Smooth muscle cell (in vitro differentiated cells): Measurements from ENCODE around the gene IARS1. TPM values are rescaled to one million over a fixed set of nuclear protein-coding genes. Genes with fewer than 3 reads are reported as not detected.
A peak's percentile ranks its signal among the peaks of the same experiment; 100 is the strongest.

Experiments used
- DNase-seq: peaks from one replicate; lab custom pipeline; 2025; ENCODE audit not compliant: unreplicated experiment; lab: John Stamatoyannopoulos, UW
- H2AFZ ChIP-seq: fragments of 200-600 bp; sonication (generic); 2 replicates; pipeline ENCODE4 v1.6.0; 2016; ENCODE audit warnings: antibody characterized with exemption, low read depth, mild to moderate bottlenecking
- H3F3A ChIP-seq: fragments of 200-600 bp; sonication (generic); 2 replicates; pipeline ENCODE4 v1.6.0; 2017; ENCODE audit warnings: antibody characterized with exemption, low read depth
- H3K27ac ChIP-seq: fragments of 200-600 bp; sonication (generic); 2 replicates; pipeline ENCODE4 v1.5.1; 2016; ENCODE audit warnings: low read depth, mild to moderate bottlenecking
- H3K27me3 ChIP-seq: fragments of 200-600 bp; sonication (generic); 2 replicates; pipeline ENCODE4 v1.6.1; 2016; ENCODE audit warnings: low read depth, mild to moderate bottlenecking
- H3K36me3 ChIP-seq: fragments of 200-600 bp; sonication (generic); 2 replicates; pipeline ENCODE4 v1.5.1; 2016; ENCODE audit warnings: low read depth
- H3K4me1 ChIP-seq: fragments of 200-600 bp; sonication (generic); 2 replicates; pipeline ENCODE4 v1.5.1; 2016; ENCODE audit warnings: low read depth
- H3K4me2 ChIP-seq: fragments of 200-600 bp; sonication (generic); 2 replicates; pipeline ENCODE4 v1.6.0; 2016; ENCODE audit warnings: mild to moderate bottlenecking
- H3K4me3 ChIP-seq: fragments of 200-600 bp; sonication (generic); 2 replicates; pipeline ENCODE4 v1.5.1; 2016; ENCODE audit warnings: mild to moderate bottlenecking
- H3K79me2 ChIP-seq: fragments of 200-600 bp; sonication (generic); 2 replicates; pipeline ENCODE4 v1.6.0; 2016; ENCODE audit warnings: low read depth, mild to moderate bottlenecking
- H3K9ac ChIP-seq: fragments of 200-600 bp; sonication (generic); 2 replicates; pipeline ENCODE4 v1.6.0; 2016; ENCODE audit warnings: low read depth
- H3K9me3 ChIP-seq: fragments of 200-600 bp; sonication (generic); replicated peaks from 2 replicates; pipeline ENCODE4 v1.5.1; 2016; ENCODE audit warnings: low read depth
- H4K20me1 ChIP-seq: fragments of 200-600 bp; sonication (generic); 2 replicates; pipeline ENCODE4 v1.6.0; 2016; ENCODE audit warnings: low read depth
- CTCF ChIP-seq: fragments of 200-600 bp; sonication (generic); IDR thresholded peaks from 2 replicates; pipeline ENCODE4 v1.5.1; 2017; ENCODE audit warnings: borderline replicate concordance, mild to moderate bottlenecking, antibody characterized with exemption; ENCODE audit not compliant: insufficient read depth, poor library complexity, severe bottlenecking
- WGBS: methylation state at CpG from one replicate; pipeline ENCODE4 v1.1.7; 2016; ENCODE audit warnings: low lambda C conversion rate; 5-methylcytosine and 5-hydroxymethylcytosine counted together
- polyA plus RNA-seq: library from polyadenylated mRNA; unstranded; fragments of >200 nt; fragmentation: Nextera tagmentation; extraction: Ambion mirVana; gene quantifications from 2 replicates; pipeline ENCODE4 v1.2.1, GENCODE V29; 2016
- total RNA-seq: library from RNA; depleted of rRNA; stranded (reverse); fragments of >200 nt; gene quantifications from 2 replicates; pipeline ENCODE4 v1.2.3, GENCODE V29; 2014

The IARS1 gene
- total RNA-seq (150 and 208 TPM in 2 replicates), polyA plus RNA-seq (85.0 and 93.0 TPM in 2 replicates)

DNA sequence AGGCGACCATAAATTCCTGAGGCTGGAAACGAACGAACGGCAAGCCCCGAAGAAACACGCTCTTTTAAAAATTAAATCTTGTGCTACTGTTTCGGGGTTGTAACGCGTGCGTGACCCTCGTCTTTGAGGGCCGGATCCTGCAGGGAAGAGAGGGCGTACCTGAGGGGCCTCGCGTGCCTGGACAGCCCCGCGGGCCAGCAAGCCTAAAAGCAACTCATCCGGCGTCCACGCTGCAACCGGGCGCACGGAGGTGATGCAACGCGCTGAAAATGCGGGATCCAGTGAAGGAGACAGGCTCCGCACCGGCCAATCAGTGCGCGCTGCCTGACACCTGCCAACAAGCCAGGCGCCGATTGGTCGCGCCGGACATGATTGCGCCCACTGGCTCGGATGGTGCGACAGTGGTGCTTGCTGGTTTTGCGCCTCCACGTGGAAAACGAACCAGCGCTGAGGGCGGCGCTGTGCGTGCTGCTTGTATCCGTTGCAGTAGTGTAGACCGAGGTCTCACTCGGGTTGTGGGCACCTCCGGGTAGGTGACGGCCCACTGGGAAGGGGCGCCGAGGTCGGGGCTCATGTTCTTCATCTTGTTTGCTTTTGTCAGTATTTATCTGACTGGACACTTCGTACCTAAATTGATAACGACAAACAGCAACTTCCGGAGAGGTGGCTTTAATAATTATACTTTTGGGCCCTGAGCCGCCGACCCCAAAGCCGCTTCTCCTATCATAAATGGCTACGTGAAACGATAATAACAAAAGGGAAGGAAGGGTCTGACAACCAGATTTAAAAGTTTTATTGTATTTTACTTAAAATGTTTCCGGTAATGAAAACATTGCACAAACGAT lies at the start of gene IARS1:
TSS of gene IARS1 (minus strand) at position 246 of the 845 bp plus-strand sequence. CDS start 4,278 bp downstream, outside the sequence.
- peak; percentile 20 for TF ChIP-seq CTCF
- Histone ChIP-seq H3K27ac (peak within 1 kb of the TSS; percentile 92), H3F3A (peaks cover 28% of the 10 kb centered on the region), H4K20me1 (peaks cover 25% of the 10 kb centered on the region), H3K79me2 (peaks cover 48% of the 10 kb centered on the region), H3K27me3 (no peaks in the 10 kb centered on the region), H3K36me3 (peaks cover 14% of the 10 kb centered on the region), H3K9ac (peak within 1 kb of the TSS; percentile 95), H3K4me1 (peaks cover 17% of the 10 kb centered on the region), H3K9me3 (no peaks in the 10 kb centered on the region), H2AFZ (peak within 1 kb of the TSS; percentile 88), H3K4me3 (peak within 1 kb of the TSS; percentile 91), H3K4me2 (peak within 1 kb of the TSS; percentile 100)
- 2% methylated on average over 63 of the region's 63 CpGs for WGBS
- peak; percentile 89 for DNase-seq

GRCh38 chr9:92342825-92343488 lies 49.5 kb upstream of the IARS1 start:
- Histone ChIP-seq H3K9me3 (peaks cover 3% of the 10 kb centered on the region), H3F3A (no peaks in the 10 kb centered on the region), H2AFZ (no peak overlapping the region), H4K20me1 (no peaks in the 10 kb centered on the region), H3K36me3 (peaks cover 9% of the 10 kb centered on the region), H3K79me2 (no peaks in the 10 kb centered on the region), H3K27me3 (no peaks in the 10 kb centered on the region), H3K27ac (no peak overlapping the region), H3K4me1 (no peaks in the 10 kb centered on the region), H3K9ac (no peak overlapping the region), H3K4me2 (no peak overlapping the region), H3K4me3 (no peak overlapping the region)
- WGBS, result 89% methylated on average over 1 of the region's 1 CpG
- TF ChIP-seq CTCF, result peak; percentile 14
- no peak for DNase-seq

- no peak overlapping the region for H3K9ac ChIP-seq
Observed at GRCh38 chr9:92341578-92341977, 48.1 kb upstream of the IARS1 start.

More at GRCh38 chr9:92341578-92341977, 48.1 kb upstream of the IARS1 start:
- H3K36me3 ChIP-seq, result peaks cover 13% of the 10 kb centered on the region
- no peaks in the 10 kb centered on the region for H3F3A ChIP-seq
- H3K4me1 ChIP-seq, result no peaks in the 10 kb centered on the region
- no peak overlapping the region for H3K27ac ChIP-seq
- H3K79me2 ChIP-seq, result no peaks in the 10 kb centered on the region
- H3K4me2 ChIP-seq, result no peak overlapping the region
- no peaks in the 10 kb centered on the region for H4K20me1 ChIP-seq
- WGBS, result 100% methylated on average over 1 of the region's 1 CpG
- no peak overlapping the region for H3K4me3 ChIP-seq
- H3K9me3 ChIP-seq, result peaks cover 3% of the 10 kb centered on the region
- no peak for DNase-seq
- H3K27me3 ChIP-seq, result no peaks in the 10 kb centered on the region
- H2AFZ ChIP-seq, result no peak overlapping the region
- no peak for TF ChIP-seq CTCF
